HL-60 (cell line): Measurements from ENCODE around the gene HID1.
"Not testable (repeated sequence)": the region's sequence is repeated elsewhere in the genome, so short reads cannot be mapped to it uniquely, and the experiment has no call there.

ENCODE experiments used
- DNase-seq, 2 experiments: peaks; one replicate each; pipeline ENCODE4 v3.0.0-alpha.2; 2010 to 2020; ENCODE audit warnings: low read depth in 1 of 2, low spot score in 1 of 2
- H3K27ac ChIP-seq: fragments of 250-450 bp; sonication (Bioruptor Pico); replicated peaks from 2 replicates; pipeline ENCODE4 v1.5.1; 2020; ENCODE audit warnings: mild to moderate bottlenecking, moderate library complexity
- H3K27me3 ChIP-seq: fragments of 250-450 bp; sonication (Bioruptor Pico); 2 replicates; pipeline ENCODE4 v1.5.1; 2021; ENCODE audit warnings: mild to moderate bottlenecking, moderate library complexity; ENCODE audit not compliant: insufficient read depth, poor library complexity, severe bottlenecking
- H3K4me3 ChIP-seq: replicated peaks from 2 replicates; pipeline ENCODE4 v1.5.1; 2011; ENCODE audit warnings: mild to moderate bottlenecking, control low read depth, low read length; ENCODE audit not compliant: insufficient read depth
- GABPA ChIP-seq: IDR thresholded peaks from 2 replicates; pipeline ENCODE4 v1.6.1; 2012; ENCODE audit warnings: low read depth
- POLR2AphosphoS5 ChIP-seq: IDR thresholded peaks from 2 replicates; pipeline ENCODE4 v1.6.1; 2012; ENCODE audit warnings: low read depth
- SPI1 ChIP-seq: IDR thresholded peaks from 2 replicates; pipeline ENCODE4 v1.6.1; 2012; ENCODE audit warnings: low read depth, mild to moderate bottlenecking, borderline replicate concordance
- TF ChIP-seq, protein P1 (sequence below): IDR thresholded peaks from 2 replicates; pipeline ENCODE4 v1.6.1; 2012; ENCODE audit warnings: low read depth; ENCODE audit not compliant: insufficient replicate concordance
- TF ChIP-seq, protein P2 (sequence below): IDR thresholded peaks from one replicate; pipeline ENCODE4 v1.5.1; 2011; ENCODE audit warnings: low read length, control low read depth, inconsistent platforms; ENCODE audit not compliant: insufficient read depth

The HID1 gene

DNA sequence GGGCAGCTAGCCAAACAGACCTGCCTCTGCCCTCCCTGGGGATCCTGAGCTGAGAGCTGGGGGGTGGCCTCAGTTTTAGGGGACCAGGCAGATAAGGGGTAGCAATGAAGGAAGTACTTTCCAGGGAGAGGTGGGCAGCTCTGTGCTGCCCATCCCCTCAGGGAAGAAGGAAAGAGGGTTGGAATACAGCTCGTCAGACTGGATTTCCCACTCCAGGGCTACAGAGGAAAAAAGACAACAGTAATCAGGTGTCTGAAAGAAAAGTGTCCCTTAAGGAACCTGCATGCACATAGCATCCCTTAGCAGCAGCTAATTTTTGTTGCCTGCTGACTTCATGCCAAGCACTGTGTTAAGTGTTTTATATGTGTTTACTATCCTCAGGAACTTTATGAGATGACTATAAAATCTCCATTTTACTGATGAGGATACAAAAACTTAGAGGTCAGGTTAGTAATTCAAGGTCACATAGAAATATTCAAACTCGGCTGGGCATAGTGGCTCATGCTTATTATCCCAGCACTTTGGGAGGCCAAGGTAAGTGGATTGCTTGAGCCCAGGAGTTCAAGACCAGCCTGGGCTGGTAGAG is 36.7 kb upstream of the HID1 start:
- Histone ChIP-seq H3K27me3 (no peaks in the 10 kb centered on the region), H3K4me3 (no peak overlapping the region), H3K27ac (no peak overlapping the region)
- no peak for DNase-seq
- TF ChIP-seq, protein P1, sequence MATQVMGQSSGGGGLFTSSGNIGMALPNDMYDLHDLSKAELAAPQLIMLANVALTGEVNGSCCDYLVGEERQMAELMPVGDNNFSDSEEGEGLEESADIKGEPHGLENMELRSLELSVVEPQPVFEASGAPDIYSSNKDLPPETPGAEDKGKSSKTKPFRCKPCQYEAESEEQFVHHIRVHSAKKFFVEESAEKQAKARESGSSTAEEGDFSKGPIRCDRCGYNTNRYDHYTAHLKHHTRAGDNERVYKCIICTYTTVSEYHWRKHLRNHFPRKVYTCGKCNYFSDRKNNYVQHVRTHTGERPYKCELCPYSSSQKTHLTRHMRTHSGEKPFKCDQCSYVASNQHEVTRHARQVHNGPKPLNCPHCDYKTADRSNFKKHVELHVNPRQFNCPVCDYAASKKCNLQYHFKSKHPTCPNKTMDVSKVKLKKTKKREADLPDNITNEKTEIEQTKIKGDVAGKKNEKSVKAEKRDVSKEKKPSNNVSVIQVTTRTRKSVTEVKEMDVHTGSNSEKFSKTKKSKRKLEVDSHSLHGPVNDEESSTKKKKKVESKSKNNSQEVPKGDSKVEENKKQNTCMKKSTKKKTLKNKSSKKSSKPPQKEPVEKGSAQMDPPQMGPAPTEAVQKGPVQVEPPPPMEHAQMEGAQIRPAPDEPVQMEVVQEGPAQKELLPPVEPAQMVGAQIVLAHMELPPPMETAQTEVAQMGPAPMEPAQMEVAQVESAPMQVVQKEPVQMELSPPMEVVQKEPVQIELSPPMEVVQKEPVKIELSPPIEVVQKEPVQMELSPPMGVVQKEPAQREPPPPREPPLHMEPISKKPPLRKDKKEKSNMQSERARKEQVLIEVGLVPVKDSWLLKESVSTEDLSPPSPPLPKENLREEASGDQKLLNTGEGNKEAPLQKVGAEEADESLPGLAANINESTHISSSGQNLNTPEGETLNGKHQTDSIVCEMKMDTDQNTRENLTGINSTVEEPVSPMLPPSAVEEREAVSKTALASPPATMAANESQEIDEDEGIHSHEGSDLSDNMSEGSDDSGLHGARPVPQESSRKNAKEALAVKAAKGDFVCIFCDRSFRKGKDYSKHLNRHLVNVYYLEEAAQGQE, result no peak
- TF ChIP-seq GABPA, result no peak
- TF ChIP-seq, protein P2, sequence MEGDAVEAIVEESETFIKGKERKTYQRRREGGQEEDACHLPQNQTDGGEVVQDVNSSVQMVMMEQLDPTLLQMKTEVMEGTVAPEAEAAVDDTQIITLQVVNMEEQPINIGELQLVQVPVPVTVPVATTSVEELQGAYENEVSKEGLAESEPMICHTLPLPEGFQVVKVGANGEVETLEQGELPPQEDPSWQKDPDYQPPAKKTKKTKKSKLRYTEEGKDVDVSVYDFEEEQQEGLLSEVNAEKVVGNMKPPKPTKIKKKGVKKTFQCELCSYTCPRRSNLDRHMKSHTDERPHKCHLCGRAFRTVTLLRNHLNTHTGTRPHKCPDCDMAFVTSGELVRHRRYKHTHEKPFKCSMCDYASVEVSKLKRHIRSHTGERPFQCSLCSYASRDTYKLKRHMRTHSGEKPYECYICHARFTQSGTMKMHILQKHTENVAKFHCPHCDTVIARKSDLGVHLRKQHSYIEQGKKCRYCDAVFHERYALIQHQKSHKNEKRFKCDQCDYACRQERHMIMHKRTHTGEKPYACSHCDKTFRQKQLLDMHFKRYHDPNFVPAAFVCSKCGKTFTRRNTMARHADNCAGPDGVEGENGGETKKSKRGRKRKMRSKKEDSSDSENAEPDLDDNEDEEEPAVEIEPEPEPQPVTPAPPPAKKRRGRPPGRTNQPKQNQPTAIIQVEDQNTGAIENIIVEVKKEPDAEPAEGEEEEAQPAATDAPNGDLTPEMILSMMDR, result no peak
- TF ChIP-seq POLR2AphosphoS5, result no peak
- no peak for TF ChIP-seq SPI1

DNA sequence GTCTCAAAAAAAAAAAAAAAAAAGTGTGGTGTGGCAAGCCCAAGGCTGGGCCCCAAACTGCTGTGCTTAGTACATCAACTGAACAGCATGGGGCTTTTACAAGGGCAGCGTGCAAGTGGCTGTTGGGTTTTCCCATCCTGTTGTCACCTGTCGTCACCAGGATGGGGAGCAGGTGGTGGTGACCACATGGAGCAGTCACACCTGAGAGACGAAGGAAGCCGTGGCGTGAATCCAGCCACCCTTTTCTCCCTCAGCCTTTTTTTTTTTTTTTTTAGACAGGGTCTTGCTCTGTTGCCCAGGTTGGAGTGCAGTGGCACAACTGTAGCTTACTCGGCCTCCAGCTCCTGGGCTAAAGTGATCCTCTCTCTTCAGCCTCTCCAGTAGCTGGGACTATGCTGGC is 35.8 kb upstream of the HID1 start:
- TF ChIP-seq GABPA (no peak), POLR2AphosphoS5 (no peak), SPI1 (no peak)
- TF ChIP-seq, protein P2, result no peak
- TF ChIP-seq, protein P1, result no peak
- H3K27me3 ChIP-seq, result no peaks in the 10 kb centered on the region
- peak in 1 of 2 experiments; percentile 4 for DNase-seq
- no peak overlapping the region for H3K4me3 ChIP-seq
- no peak overlapping the region for H3K27ac ChIP-seq

DNA sequence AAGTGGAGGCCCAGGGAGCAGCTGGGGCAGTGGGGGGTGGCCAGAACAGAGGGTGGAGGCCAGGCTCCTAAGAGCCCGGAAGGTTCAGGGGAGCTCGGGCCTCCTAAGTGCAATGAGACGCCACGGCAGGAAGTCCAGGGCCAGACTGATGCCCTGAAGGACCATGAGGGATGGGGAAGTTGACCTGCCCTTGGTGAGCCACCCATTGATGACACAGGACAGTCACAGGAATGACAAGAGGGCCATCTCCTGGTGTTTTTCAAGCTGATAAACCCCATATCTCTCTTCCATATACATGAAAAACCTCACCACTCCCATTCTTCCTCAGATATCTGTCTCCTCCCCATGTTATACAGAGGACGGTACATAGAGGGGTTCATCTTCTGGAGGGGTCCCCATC is 34.1 kb upstream of the HID1 start:
- peak in 1 of 2 experiments; percentile 56 for DNase-seq
- Histone ChIP-seq H3K27ac (no peak overlapping the region), H3K4me3 (no peak overlapping the region), H3K27me3 (no peaks in the 10 kb centered on the region)
- no peak for TF ChIP-seq GABPA
- TF ChIP-seq, protein P2, result no peak
- no peak for TF ChIP-seq SPI1
- TF ChIP-seq, protein P1, result no peak
- TF ChIP-seq POLR2AphosphoS5, result no peak

DNA sequence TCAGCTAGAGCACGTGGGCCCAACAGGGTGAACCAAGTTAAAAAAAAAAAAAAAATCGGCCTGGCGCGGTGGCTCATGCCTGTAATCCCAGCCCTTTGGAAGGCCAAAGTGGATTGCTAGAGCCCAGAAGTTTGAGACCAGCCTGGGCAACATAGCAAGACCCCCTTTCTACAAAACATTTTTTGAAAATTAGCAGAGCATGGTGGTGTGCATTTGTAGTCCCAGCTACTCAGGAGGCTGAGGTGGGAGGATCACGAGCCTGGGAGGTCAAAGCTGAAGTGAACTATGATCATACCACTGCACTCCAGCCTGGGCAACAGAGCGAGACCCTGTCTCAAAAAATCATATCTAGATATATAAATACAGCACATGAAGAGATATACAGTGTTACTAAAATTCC is 33.5 kb upstream of the HID1 start:
- not testable (repeated sequence) for H3K4me3 ChIP-seq, H3K27ac ChIP-seq, H3K27me3 ChIP-seq, DNase-seq
